HG03064 (cell line): Measurements from ENCODE around the gene LRG1.

Experiments
- ATAC-seq: cut with Tn5 transposase; IDR thresholded peaks from one replicate; pipeline ENCODE4 v1.9.1; 2021; ENCODE audit warnings: low read depth; ENCODE audit not compliant: unreplicated experiment

Gene LRG1

GRCh38 chr19:4498694-4499093 is 41.1 kb downstream of the LRG1 start:
- ATAC-seq: no peak

DNA sequence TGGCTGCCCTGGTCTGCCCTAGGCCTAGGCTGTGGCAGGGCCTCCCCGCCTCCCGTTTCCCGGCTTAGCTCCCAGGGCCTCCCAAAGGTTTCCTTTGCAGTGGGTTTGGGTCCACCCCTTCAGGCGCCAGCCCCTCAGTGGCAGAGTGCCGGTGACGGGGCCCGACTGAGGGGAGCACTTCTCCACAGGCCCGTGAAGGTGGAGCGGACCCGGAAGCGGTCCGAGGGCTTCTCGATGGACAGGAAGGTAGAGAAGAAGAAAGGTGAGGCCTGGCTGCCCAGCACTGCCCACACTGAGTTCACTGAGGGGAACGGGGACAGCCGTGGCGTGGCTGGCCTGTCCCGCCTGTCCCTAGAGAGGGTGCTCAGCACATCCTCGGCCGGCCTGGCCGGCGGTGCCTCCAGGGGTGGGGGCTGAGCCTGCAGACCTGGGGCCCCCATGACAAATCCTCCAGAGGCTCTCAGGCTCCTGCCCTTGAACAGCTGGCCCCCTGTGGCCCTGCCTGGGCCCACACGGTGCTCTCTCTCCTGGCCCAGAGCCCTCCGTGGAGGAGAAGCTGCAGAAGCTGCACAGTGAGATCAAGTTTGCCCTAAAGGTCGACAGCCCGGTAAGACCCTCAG is 42.0 kb downstream of the LRG1 start:
- ATAC-seq: no peak

DNA sequence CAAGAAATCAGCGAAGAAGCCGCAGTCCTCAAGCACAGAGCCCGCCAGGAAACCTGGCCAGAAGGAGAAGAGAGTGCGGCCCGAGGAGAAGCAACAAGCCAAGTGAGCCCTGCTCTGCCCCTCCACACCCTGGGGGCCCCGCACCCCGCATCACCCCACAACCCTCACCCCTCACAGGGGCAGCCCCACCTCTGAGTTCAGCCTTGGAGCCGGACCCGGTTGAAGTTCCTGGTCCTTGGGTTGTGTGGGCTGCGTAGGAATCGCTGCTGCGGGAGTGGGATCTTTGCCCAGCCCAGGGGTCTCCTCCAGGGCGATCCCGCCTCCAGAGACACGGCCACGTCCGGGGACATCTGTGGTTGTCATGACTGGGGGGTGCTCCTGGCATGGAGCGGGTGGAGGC is 43.5 kb downstream of the LRG1 start:
- no peak for ATAC-seq

DNA sequence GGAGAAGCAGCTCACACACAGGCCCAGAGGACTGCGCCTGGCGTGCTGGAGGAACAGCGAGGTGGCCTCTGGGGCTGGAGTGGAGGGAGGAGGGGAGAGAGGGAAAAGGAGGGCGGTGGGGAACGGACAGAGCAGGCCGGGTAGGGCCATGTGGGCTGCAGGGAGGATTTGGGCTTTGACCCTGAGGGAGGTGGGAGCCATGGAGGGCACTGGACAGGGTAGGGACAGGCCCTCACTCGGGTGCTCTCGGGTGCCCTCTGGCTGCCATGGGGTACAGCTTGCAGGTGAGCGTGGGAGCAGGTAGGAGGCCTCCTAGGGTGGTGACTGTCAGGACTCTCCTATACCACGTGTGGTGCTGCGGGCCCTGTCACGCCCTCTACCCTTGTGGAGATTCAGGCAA is 44.4 kb downstream of the LRG1 start:
- ATAC-seq: no peak

DNA sequence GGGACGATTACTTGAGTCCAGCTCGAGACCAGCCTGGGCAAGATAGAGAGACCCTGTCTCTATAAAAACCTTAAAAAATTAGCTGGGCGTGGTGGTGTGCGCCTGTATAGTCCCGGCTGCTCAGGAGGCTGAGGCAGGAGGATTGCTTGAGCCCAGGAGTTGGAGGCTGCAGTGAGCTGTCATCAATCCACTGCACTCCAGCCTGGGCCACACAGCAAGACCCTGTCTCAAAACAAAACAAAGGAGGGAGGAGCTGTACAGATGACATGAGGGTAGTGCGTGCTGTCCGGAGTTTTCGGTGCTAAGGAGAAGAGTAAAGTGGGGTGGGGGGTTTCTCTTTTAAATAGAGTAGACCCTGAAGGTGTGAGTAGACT is 45.2 kb downstream of the LRG1 start:
- no peak for ATAC-seq

- ATAC-seq: no peak
Measured at GRCh38 chr19:4493929-4494690, 45.7 kb downstream of the LRG1 start.

- ATAC-seq: no peak
Measured at GRCh38 chr19:4493104-4493928, 46.5 kb downstream of the LRG1 start.

GRCh38 chr19:4492337-4493103 is 47.3 kb downstream of the LRG1 start:
- no peak for ATAC-seq

- ATAC-seq: no peak
Measured at GRCh38 chr19:4491446-4491845, 48.4 kb downstream of the LRG1 start.

GRCh38 chr19:4488496-4488895 is 51.3 kb downstream of the LRG1 start:
- no peak for ATAC-seq

DNA sequence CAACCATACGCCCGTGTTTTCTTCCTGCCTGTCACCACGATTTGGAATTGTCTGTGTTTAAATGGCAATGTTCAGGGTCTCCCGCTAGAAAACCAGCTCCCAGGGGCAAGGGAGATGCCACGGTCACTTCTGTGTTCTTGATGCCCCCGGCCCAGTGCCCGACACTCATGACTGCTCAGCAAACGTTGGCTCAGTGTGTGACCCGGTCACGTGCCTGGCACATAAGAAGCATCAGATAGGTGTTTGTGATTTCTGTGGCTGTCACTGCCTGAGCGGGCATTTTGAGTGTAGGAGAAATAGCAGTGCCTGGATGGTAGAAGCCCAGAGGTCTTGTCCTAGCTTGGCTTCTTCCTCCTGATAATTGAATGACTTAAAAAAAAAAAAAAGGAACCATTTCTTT is 52.3 kb downstream of the LRG1 start:
- ATAC-seq: no peak
